ENCODE measurements around the gene MBOAT7. TPM values are rescaled to one million over a fixed set of nuclear protein-coding genes. Genes with fewer than 3 reads are reported as not detected.

Gene MBOAT7
- total RNA-seq, 2 experiments from 2014 or later = 53.8 to 55.4 TPM

- Mint-ChIP-seq H3K27me3 (no peaks in the 10 kb centered on the region), H3K36me3 (ENCODE audit: low read depth) (peaks cover 24% of the 10 kb centered on the region), H3K9me3 (no peaks in the 10 kb centered on the region), H3K27ac (no peak overlapping the region), H3K4me1 (ENCODE audit: low read depth) (no peaks in the 10 kb centered on the region), H3K4me3 (no peak overlapping the region)
- ChIA-PET CTCF (no interaction called here), POLR2A (no interaction called here)
- ATAC-seq (no peak), DNase-seq (no peak)
- intact Hi-C loops (cut with micrococcal nuclease) = no loop called here
- TF ChIP-seq CTCF (IDR thresholded peaks at IDR 0.05) = no peak
These were observed 8.7 kb downstream of the MBOAT7 start for GRCh38 chr19:54180691-54181091.

DNA sequence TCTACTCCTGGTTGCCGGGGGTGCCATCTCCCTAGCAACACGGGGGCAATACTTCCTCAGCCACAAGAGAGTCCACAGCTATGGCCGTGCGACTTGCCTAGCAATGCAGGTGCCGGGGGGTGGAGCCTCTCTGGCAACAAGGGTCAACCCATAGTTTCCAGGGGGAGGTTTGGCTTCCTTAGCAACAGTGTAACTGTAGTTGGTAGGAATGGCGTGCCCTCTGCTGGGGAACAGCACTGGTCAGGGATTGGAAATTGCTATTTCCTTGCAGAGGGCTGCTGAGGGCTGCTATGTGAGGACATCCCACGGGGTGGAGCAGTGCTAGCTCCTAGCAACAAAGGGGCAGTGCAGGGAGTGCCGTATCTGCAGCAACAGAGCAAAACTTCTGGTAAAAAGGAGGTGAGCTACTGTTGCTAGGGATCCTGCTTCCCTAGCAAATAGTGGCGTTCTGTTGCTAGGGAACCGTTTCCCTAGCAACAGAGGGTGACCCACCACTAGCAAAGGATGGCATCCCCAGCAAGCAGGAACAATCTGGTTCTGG lies 9.4 kb downstream of the MBOAT7 start:
- H3K27ac Mint-ChIP-seq = no peak overlapping the region
- H3K4me3 Mint-ChIP-seq = no peak overlapping the region
- ChIA-PET CTCF (interaction anchor here (0.8 kb wide), 1 partner anchor 86 kb away, joined by 3 read pairs; no protein-coding TSS in a partner anchor), POLR2A (interaction anchor here (1.6 kb wide), 1 partner anchor 27 kb away, joined by 6 read pairs; no protein-coding TSS in a partner anchor)
- peaks cover 21% of the 10 kb centered on the region for H3K36me3 Mint-ChIP-seq (ENCODE audit: low read depth)
- H3K9me3 Mint-ChIP-seq = no peaks in the 10 kb centered on the region
- ATAC-seq (no peak), DNase-seq (no peak)
- intact Hi-C loops (cut with micrococcal nuclease) = no loop called here
- no peak for TF ChIP-seq CTCF (IDR thresholded peaks at IDR 0.05)
- no peaks in the 10 kb centered on the region for H3K27me3 Mint-ChIP-seq
- H3K4me1 Mint-ChIP-seq (ENCODE audit: low read depth) = no peaks in the 10 kb centered on the region

DNA sequence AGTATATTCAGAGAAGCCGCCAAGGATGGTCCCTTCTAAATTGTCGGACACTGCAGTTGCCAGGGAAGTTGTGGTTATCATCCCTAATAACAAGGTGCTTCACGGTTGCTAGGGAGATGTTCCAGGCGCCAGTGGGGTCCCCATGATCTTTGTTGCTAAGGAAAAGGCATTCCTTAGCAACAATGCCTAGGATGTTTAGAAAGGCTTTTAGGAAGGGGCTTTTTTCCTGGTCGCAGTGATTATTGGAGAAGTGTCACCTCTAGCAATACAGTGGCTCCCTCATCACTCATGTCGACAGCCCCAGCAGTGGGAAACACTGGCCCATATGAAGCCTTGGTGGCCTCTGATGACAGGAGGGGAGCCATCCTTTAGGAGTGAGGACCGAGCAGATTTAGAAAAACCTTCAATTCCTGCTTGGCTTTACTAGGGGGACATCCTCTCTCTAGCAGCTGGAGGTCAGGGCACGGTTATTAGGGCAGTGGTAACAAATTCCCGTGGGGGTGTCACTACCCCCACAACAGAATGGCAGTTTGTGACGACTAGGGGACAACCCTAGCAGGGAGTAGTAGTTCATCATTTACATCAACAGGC lies 10.0 kb downstream of the MBOAT7 start:
- no peak for TF ChIP-seq CTCF (IDR thresholded peaks at IDR 0.05)
- DNase-seq (no peak), ATAC-seq (no peak)
- Mint-ChIP-seq H3K36me3 (ENCODE audit: low read depth) (peaks cover 21% of the 10 kb centered on the region), H3K27me3 (no peaks in the 10 kb centered on the region), H3K27ac (no peak overlapping the region), H3K9me3 (no peaks in the 10 kb centered on the region), H3K4me1 (ENCODE audit: low read depth) (no peaks in the 10 kb centered on the region), H3K4me3 (no peak overlapping the region)
- POLR2A ChIA-PET = interaction anchor here (1.6 kb wide), 2 partner anchors 8 to 27 kb away, joined by 5 to 6 read pairs; no protein-coding TSS in a partner anchor
- intact Hi-C loops (cut with micrococcal nuclease) = no loop called here
- CTCF ChIA-PET = interaction anchor here (0.8 to 0.9 kb wide), 2 partner anchors 10 to 86 kb away, joined by 3 read pairs; partner anchors contain the start of gene MBOAT7

- H3K9me3 Mint-ChIP-seq = no peaks in the 10 kb centered on the region
- DNase-seq (peak; percentile 58), ATAC-seq (peak; percentile 96)
- peaks cover 20% of the 10 kb centered on the region for H3K36me3 Mint-ChIP-seq (ENCODE audit: low read depth)
- ChIA-PET POLR2A (interaction anchor here (0.7 to 1.6 kb wide), 3 partner anchors 9 to 28 kb away, joined by 4 to 6 read pairs (median 5); no protein-coding TSS in a partner anchor), CTCF (interaction anchor here (0.9 kb wide), 1 partner anchor 11 kb away, joined by 3 read pairs; the partner anchor contains the start of gene MBOAT7)
- H3K4me3 Mint-ChIP-seq = no peak overlapping the region
- no peak overlapping the region for H3K27ac Mint-ChIP-seq
- TF ChIP-seq CTCF (IDR thresholded peaks at IDR 0.05) = no peak
- intact Hi-C loops (cut with micrococcal nuclease) = no loop called here
- no peaks in the 10 kb centered on the region for H3K27me3 Mint-ChIP-seq
- H3K4me1 Mint-ChIP-seq (ENCODE audit: low read depth) = no peaks in the 10 kb centered on the region
These were observed 10.7 kb downstream of the MBOAT7 start for GRCh38 chr19:54178581-54179261.

Measured in activated CD8-positive, alpha-beta T cell treated with anti-CD3 and anti-CD28 coated beads for 36 hours (primary cell).